Tibial nerve (tissue), 4 donors: ENCODE data around the gene UFM1. TPM values are rescaled to one million over a fixed set of nuclear protein-coding genes. Genes with fewer than 3 reads are reported as not detected.
"Not testable (repeated sequence)": the region's sequence is repeated elsewhere in the genome, so short reads cannot be mapped to it uniquely, and the experiment has no call there.

Source experiments
- DNase-seq, 2 donors: peaks; one replicate each; pipeline ENCODE4 v3.0.0-alpha.2; 2019; ENCODE audit warnings: low spot score in 2 of 2
- H3K27ac ChIP-seq, 4 donors: fragments of 200-600 bp; sonication (generic) in 3 of 4; one replicate each; pipeline ENCODE4 v1.5.1; 2017 to 2019; ENCODE audit warnings: mild to moderate bottlenecking in 1 of 4
- H3K27me3 ChIP-seq, 2 donors: fragments of 200-600 bp; sonication (generic) in 1 of 2; one replicate each; pipeline versions ENCODE4 v1.5.1 to v1.6.0; 2017 to 2019
- H3K36me3 ChIP-seq, 3 donors: fragments of 200-600 bp; sonication (generic); one replicate each; pipeline ENCODE4 v1.5.1; 2018 to 2019
- H3K4me1 ChIP-seq, 4 donors: fragments of 200-600 bp; sonication (generic) in 3 of 4; one replicate each; pipeline ENCODE4 v1.5.1; 2017 to 2019
- H3K4me3 ChIP-seq, 4 donors: fragments of 200-600 bp; sonication (generic) in 3 of 4; one replicate each; pipeline ENCODE4 v1.5.1; 2017 to 2019; ENCODE audit warnings: mild to moderate bottlenecking in 1 of 4, moderate library complexity in 1 of 4
- H3K9me3 ChIP-seq, 4 donors: fragments of 200-600 bp; sonication (generic) in 3 of 4; one replicate each; pipeline ENCODE4 v1.5.1; 2017 to 2019
- CTCF ChIP-seq, 5 experiments: fragments of 200-600 bp in 3 of 5; fragments of 450-650 bp in 2 of 5; sonication (generic) in 3 of 5; IDR thresholded peaks; one replicate each; pipeline ENCODE4 v1.5.1; 2016 to 2019; ENCODE audit warnings: antibody characterized with exemption in 5 of 5, mild to moderate bottlenecking in 3 of 5, moderate library complexity in 2 of 5
- EP300 ChIP-seq, 2 donors: sonication (generic); formaldehyde crosslinking; IDR thresholded peaks; one replicate each; pipeline ENCODE4 v1.6.1; 2017; ENCODE audit warnings: antibody characterized with exemption in 2 of 2, mild to moderate bottlenecking in 1 of 2
- POLR2A ChIP-seq, 2 donors: fragments of 450-650 bp; IDR thresholded peaks; one replicate each; pipeline ENCODE4 v1.6.1; 2017; ENCODE audit warnings: antibody characterized with exemption in 2 of 2, mild to moderate bottlenecking in 2 of 2, moderate library complexity in 2 of 2
- WGBS, 2 donors: methylation state at CpG; one replicate each; pipeline ENCODE4 v1.1.5; 2018; 5-methylcytosine and 5-hydroxymethylcytosine counted together
- total RNA-seq, 4 donors: library from RNA; depleted of rRNA; stranded (reverse); fragments of >200 nt; gene quantifications; one replicate each; pipeline ENCODE4 v1.1.0, GENCODE V29; 2016

UFM1 gene
- 10 to 100 TPM; 37.5 to 47.7 (median 45.9) TPM for total RNA-seq

- peak within 1 kb of the TSS; percentile 53 to 92 (median 70) for H3K4me3 ChIP-seq
- peaks cover 0 to 6% (median 0%) of the 10 kb centered on the region in 3 donors for H3K36me3 ChIP-seq
- peak; percentile 17 to 62 for TF ChIP-seq POLR2A (IDR thresholded peaks at IDR 0.05)
- peak; percentile 82 to 87 for TF ChIP-seq EP300 (IDR thresholded peaks at IDR 0.05)
- no peak for TF ChIP-seq CTCF (IDR thresholded peaks at IDR 0.05)
- peak within 1 kb of the TSS; percentile 70 to 96 (median 86) for H3K27ac ChIP-seq
- DNase-seq: peak; percentile 72 to 85
- H3K4me1 ChIP-seq: peaks cover 0 to 51% (median 18%) of the 10 kb centered on the region in 4 donors
- H3K9me3 ChIP-seq: no peaks in the 10 kb centered on the region
- whole genome bisulfite sequencing, 2 donors: 0% methylated on average over 40 to 41 of the region's 41 CpGs
- H3K27me3 ChIP-seq: no peaks in the 10 kb centered on the region
Measured at GRCh38 chr13:38349390-38350113, at the start of gene UFM1. Gene UFM1, plus strand, starts transcription at chr13:38349851. Its CDS starts 69 bp downstream, at chr13:38349920.

GRCh38 chr13:38301236-38301635 lies 48.4 kb upstream of the UFM1 start:
- H3K27ac ChIP-seq: no peak overlapping the region
- no peaks in the 10 kb centered on the region for H3K27me3 ChIP-seq
- H3K36me3 ChIP-seq: no peaks in the 10 kb centered on the region
- no peaks in the 10 kb centered on the region for H3K9me3 ChIP-seq
- DNase-seq: no peak
- H3K4me3 ChIP-seq: no peak overlapping the region
- no peaks in the 10 kb centered on the region for H3K4me1 ChIP-seq
- whole genome bisulfite sequencing, 2 donors: 86 to 94% methylated on average over 4 of the region's 4 CpGs
- TF ChIP-seq CTCF (IDR thresholded peaks at IDR 0.05) (no peak), POLR2A (IDR thresholded peaks at IDR 0.05) (no peak), EP300 (IDR thresholded peaks at IDR 0.05) (no peak)

- no peak for DNase-seq
- no peaks in the 10 kb centered on the region for H3K4me1 ChIP-seq
- no peak overlapping the region for H3K4me3 ChIP-seq
- WGBS, 2 donors: 48 to 50% methylated on average over 2 of the region's 2 CpGs
- no peaks in the 10 kb centered on the region for H3K9me3 ChIP-seq
- H3K27me3 ChIP-seq: no peaks in the 10 kb centered on the region
- no peak for TF ChIP-seq POLR2A (IDR thresholded peaks at IDR 0.05)
- no peak for TF ChIP-seq CTCF (IDR thresholded peaks at IDR 0.05)
- TF ChIP-seq EP300 (IDR thresholded peaks at IDR 0.05): no peak
- H3K36me3 ChIP-seq: no peaks in the 10 kb centered on the region
- no peak overlapping the region for H3K27ac ChIP-seq
Measured at GRCh38 chr13:38303816-38304320, 45.8 kb upstream of the UFM1 start.

GRCh38 chr13:38308736-38309135 lies 40.9 kb upstream of the UFM1 start:
- DNase-seq: no peak
- WGBS, 2 donors: 91 to 95% methylated on average over 2 of the region's 2 CpGs
- no peak for TF ChIP-seq CTCF (IDR thresholded peaks at IDR 0.05)
- no peak for TF ChIP-seq EP300 (IDR thresholded peaks at IDR 0.05)

GRCh38 chr13:38309397-38309796 lies 40.3 kb upstream of the UFM1 start:
- no peaks in the 10 kb centered on the region for H3K4me1 ChIP-seq
- TF ChIP-seq CTCF (IDR thresholded peaks at IDR 0.05): no peak
- TF ChIP-seq POLR2A (IDR thresholded peaks at IDR 0.05): no peak
- no peak for TF ChIP-seq EP300 (IDR thresholded peaks at IDR 0.05)

More at GRCh38 chr13:38308736-38309135, 40.9 kb upstream of the UFM1 start:
- Histone ChIP-seq H3K4me1 (no peaks in the 10 kb centered on the region), H3K27ac (no peak overlapping the region), H3K27me3 (no peaks in the 10 kb centered on the region), H3K9me3 (no peaks in the 10 kb centered on the region), H3K36me3 (no peaks in the 10 kb centered on the region), H3K4me3 (no peak overlapping the region)

GRCh38 chr13:38311175-38311574 lies 38.5 kb upstream of the UFM1 start:
- not testable (repeated sequence) for H3K27ac ChIP-seq, H3K4me1 ChIP-seq, DNase-seq, H3K27me3 ChIP-seq, H3K36me3 ChIP-seq, H3K9me3 ChIP-seq, H3K4me3 ChIP-seq
- 95 to 96% methylated on average over 10 of the region's 10 CpGs for WGBS, 2 donors

More at GRCh38 chr13:38309397-38309796, 40.3 kb upstream of the UFM1 start:
- Histone ChIP-seq H3K36me3 (no peaks in the 10 kb centered on the region), H3K27me3 (no peaks in the 10 kb centered on the region), H3K27ac (no peak overlapping the region), H3K4me3 (no peak overlapping the region), H3K9me3 (no peaks in the 10 kb centered on the region)
- DNase-seq: no peak
